ENCODE data around the gene BABAM2.
"Not testable (repeated sequence)": the region's sequence is repeated elsewhere in the genome, so short reads cannot be mapped to it uniquely, and the experiment has no call there.

The BABAM2 gene

GRCh38 chr2:28250006-28250405 is 359.5 kb downstream of the BABAM2 start:
- peak; percentile 82 for DNase-seq (ENCODE audit: low read depth)

DNA sequence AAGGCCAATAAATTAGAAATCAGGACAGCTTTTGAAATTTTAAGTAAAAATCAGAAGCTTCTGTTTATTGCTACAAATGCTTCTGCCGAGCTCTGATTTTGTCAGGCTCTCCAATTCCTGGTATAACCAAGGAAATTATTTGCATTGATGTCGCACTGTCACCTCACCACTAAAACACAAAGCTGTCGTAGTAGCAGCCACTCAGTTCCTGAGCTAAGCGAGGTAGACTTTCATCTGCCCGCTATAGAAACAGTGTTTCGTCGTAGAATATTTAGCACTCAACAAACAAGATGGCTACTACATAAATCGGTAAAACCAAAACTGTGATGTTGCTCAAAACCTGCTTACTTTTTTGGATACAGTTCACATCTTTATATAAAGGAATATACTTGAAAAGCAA is 360.8 kb downstream of the BABAM2 start:
- DNase-seq (ENCODE audit: low read depth): no peak

GRCh38 chr2:28252311-28252710 is 361.8 kb downstream of the BABAM2 start:
- no peak for DNase-seq (ENCODE audit: low read depth)

DNA sequence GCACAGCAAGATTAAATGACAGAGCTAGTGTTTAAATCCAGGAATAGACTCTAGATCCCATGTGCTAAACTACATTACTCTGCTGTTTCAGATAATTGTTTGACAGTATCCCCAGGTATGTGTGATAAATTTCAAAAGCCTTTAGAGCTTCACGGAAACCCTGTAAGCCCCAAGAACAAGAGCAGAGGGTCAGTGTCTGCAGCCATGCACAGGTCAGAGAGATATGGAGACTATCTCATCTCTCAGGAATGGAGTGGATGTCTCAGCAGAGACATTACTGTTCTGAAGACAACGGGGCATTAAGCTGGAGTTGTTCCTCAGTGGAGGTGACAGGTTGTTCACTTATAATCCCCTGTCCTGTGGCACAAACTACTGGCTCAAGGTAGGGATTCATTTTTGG is 363.0 kb downstream of the BABAM2 start:
- DNase-seq (ENCODE audit: low read depth): no peak

DNA sequence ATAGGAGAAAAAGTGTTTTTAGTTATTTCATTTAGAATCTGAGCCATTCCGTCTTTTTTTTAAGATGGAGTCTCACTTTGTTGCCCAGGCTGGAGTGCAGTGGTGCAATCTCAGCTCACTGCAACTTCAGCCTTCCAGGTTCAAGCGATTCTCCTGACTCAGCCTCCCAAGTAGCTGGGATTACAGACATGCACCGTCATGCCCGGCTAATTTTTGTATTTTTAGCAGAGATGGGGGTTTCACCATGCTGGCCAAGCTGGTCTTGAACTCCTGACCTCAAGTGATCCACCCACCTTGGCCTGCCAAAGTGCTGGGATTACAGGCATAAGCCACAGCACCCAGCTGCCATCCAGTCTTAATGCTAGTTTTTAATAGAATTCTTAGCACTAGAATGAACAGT is 364.7 kb downstream of the BABAM2 start:
- not testable (repeated sequence) for DNase-seq (ENCODE audit: low read depth)

DNA sequence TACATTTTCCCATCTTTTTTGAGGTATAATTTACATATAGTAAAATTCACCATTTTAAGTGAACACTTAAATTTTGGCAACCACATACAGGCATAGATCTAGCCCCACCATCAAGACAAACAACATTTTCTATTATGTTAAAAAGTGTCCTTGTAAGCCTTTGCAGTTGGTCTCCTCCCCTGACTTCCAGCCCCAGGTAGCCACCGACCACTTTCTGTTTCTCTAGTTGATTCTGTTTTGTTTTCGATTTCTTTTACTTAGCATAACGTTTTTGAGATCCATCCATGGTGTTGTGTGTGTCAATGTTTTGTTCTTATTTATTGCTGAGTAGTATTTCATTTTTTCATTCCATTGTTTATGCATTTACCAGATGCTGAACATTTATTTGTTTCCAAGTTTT is 366.7 kb downstream of the BABAM2 start:
- DNase-seq (ENCODE audit: low read depth): no peak

DNA sequence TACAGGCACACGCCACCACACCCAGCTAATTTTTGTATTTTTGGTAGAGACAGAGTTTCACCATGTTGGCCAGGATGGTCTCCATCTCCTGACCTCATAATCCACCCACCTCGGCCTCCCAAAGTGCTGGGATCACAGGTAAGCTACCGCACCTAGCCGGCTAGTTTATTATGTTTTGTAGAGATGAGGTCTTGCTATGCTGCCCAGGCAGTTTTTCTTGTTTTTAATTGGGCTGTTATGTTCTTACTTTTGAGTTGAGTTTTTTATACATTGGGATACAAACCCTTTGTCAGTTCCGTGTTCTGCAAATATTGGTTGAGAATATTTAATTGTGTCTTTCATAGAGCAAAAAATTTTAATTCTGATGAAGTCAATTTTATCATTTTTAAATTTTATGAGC is 368.7 kb downstream of the BABAM2 start:
- DNase-seq (ENCODE audit: low read depth): not testable (repeated sequence)

DNA sequence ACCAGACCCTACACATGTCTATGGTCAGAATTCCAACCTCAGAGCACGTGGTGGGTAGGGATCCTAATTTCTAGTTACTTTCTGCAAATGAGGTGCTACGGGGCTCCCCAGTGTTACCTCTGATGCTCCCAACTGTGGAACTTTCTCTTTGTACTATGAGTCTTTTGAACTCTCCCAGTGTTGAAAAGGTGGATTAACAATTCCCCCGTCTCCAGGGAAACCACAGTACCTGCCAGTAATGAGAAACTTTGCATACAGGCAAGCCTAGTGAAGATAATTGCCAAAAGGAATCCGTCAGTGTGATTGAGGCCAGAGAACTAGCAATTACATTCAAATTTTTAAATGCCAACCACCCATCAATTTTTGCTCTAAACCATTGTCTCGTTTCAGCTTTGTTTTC is 373.2 kb downstream of the BABAM2 start:
- DNase-seq (ENCODE audit: low read depth): no peak

DNA sequence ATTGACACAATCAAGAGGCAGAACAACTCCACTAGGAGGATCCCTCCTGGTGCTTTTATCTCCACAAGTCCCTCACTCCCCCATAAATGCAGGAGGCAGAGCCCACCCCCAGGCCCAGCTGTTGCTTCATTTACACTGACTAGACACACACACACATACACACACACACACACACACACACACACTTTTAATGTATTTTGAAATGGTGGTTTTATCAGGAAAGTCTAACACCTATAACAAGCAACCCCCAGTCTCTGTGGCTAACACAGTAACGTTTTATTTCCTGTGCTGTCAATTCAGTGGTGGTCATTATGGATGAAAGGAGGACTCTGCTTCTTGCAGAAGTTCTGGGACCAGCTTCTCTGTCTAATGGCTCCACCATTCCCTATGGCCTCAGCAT is 376.8 kb downstream of the BABAM2 start:
- no peak for DNase-seq (ENCODE audit: low read depth)

DNA sequence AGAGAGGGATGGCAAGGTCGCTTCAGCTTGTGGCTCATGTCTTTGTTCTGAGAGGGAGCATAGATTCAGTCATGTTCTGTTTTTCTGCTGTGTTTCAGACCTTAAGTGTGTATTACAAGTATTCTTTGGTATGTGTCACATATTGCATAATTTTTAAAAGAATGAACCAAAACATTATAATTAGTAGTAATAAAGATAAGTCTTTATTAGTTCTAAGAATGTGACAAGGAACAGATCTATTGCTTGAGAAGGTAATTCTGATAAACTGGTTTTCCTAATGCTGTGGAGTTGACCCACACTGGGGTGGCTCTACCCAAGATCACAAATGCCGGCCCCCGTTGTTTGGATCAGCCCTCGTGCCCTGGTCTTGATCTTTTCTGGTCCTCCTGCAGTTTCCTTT is 377.9 kb downstream of the BABAM2 start:
- DNase-seq (ENCODE audit: low read depth): no peak

DNA sequence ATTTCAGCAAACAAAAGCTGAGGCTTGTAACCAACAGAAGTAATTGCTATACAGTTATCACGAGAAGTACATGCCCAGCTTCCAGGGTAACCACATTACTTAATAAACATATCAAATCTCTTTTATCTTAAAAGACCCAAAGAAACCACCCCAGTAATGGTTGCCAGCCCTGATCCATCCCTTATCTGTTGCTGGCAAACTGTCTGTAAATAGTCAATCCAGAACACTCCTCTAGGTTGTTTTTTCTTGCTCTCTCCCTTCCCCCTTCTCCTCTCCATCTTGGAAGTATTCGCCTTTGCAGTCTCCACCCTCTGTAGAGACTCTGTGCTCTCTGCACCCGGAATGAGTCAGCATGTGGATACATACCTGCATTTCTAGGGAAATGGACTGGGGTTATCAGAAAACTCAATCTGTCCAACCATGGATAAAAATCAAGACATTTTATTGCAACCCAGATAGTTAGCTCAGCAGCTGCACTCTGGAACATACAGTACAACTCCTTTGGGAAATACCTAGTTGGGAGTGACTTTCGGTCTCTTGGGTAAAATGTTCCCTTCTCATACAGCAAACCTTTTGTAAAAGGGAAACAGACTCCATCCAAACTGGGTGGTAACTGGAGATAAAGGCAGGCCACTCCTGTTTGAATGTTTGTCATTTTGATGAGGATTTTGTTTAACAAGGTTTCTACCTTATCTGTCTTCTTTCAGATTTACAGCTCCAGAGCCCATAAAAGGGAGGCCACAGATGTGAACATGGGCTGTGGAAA is 378.7 kb downstream of the BABAM2 start:
- DNase-seq (ENCODE audit: low read depth): no peak

DNA sequence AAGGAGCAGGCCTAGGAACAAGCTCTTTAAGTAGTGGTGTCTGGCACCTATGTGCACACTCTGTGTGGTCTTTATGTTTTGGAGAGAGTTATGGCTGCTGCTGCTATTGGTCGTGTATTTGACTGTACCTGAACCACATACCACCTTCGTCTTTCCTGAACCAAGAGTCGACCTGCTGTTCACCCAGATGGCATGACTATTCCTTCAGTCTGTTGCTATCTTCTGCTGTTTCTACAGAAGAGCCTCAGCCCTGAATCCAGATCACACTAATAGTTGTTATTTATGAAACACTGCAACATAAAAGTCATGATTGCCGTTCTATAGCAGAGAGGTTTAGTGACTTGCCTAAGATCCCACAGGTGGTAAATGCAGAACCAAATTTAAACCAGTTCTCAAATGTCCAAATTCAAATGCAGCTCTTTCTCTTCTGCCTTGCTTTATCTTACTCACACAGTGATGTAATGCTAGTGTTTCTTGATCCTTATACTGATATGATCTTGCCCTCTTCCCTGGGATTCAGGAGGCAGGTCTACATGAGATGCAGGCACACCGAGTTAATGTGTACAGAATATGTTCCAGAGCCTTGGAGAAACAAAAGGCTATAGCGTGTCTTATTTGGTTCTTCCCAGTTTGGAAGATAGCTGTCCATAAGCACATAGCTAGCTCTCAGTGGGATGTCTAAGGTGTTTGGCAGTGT is 380.1 kb downstream of the BABAM2 start:
- no peak for DNase-seq (ENCODE audit: low read depth)

DNA sequence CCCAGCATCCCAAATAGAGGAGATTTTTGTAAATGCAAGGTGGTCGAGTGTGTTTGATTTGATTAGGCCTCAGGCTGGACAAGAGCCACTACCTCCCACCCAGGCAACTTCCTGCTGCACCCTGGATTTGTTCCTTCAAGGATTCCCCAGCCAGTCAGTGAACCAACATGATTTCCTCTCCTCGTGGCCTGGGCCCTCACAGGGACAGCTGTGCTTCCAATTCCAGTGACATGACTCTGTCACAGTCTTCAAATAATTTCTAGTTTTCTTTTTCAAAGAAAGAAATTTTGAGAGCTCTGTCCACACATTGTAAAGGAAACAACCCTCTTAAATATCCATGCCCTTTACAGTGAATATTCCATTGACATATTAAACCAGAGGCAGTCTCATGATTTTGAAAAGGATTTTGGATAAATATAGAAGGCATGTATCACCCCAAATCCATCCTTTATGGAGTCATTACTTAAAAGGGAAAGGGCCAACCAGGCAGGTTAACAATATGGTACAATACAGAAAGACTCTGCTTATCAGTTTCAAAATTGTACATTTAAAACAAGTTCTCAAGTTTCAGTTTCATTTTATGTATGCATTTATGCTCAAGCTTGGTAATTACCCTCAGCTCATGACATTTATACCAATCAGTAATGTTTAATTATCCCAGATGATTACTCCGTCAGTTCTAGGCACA is 380.8 kb downstream of the BABAM2 start:
- DNase-seq (ENCODE audit: low read depth): no peak

DNA sequence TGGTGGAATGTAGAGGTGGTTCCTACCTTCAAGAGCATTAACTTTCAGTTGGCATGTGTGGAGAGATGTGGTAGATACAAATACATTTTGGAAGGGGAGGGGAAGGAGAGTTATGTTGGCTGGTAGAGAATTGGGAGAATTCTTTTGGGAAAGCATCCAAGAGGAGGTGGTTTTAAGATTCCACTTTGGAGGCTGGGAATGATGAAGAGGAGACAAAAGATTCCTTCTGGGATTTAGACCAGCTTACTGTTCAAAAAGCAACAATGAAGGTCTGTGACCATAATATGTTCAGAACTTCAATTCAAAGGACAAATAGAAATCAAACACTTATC is 381.4 kb downstream of the BABAM2 start:
- no peak for DNase-seq (ENCODE audit: low read depth)

DNA sequence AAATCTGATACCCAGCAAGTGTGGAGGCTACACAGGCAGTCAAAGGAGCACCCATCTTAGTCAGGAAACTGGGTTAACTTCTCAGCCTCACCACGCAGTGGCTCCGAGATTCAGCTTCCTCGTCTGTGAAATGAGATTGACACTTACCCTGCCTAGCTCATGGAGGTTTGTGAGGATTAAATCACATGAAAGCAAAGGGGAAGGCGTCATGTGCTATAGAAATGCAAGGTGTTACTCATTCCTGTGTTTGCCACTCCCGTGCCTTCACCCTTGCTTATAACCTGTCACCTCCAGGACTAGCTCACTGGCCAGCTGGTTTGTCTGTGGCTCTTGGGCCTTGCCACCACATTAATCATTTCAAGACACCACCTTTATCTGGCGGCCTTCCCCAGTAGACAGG is 383.2 kb downstream of the BABAM2 start:
- no peak for DNase-seq (ENCODE audit: low read depth)

DNA sequence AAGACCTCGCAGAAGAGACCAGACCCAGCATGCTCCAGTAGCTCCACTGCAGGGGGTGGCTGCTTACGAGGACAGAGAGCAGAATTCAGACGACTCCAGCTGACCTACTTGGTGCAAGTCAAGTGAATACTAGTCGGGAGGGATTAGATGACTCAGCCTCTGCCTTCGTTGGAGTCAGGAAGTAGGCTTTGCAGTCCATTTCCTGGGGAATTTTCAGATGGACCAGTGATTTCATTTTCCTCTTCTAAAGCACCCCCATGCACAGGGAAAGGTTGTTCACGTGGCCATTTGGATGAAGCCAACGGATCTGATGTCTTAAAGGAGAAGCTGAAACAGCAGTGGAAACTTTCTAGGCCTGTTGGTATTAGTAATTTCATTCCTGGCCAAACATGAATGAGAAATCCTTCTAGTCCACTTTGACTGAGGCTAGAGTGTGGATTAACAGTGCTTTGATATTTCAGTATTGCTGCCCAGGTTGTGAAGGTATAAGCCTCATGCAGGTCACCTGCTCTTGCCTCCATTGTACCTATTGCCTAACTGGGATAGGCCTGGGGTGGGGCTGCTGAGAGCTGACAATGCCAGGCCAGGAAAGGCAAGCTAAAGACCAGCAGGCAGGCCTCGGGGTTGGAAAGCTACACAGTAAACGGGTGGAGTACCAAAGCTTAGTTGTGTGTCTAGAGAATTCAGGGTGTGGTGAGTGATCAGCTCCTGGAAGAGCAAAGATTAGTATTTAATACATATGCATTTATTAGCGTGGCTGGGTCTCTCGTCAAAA is 384.6 kb downstream of the BABAM2 start:
- DNase-seq (ENCODE audit: low read depth): peak; percentile 99

DNA sequence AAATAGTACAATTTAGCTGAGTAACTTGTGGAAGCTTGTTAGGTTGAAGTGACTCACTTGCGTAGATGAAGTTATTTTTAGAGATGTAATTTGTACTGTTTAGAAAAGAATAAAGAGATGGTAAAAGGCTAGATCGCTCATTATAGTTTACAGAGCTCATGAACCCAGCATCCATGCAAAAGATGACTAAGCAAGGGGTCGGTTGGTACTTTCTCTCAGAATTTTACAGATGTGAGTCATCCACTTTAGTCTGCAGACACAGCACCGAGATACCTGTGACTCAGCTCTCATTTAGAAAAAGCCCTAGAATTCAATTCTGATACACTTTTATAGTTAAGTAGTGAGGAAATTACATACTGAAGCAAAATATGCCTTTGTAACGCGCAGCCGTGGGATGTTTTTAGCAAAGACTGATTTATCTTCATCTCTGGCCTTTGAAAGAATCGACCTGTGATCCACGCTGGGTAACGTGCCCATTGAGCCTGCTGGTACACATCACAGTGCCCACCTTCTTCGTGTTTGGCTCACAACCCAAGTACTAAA is 385.6 kb downstream of the BABAM2 start:
- peak; percentile 97 for DNase-seq (ENCODE audit: low read depth)

- DNase-seq (ENCODE audit: low read depth): no peak
These were observed 386.3 kb downstream of the BABAM2 start for GRCh38 chr2:28276807-28277206.

DNA sequence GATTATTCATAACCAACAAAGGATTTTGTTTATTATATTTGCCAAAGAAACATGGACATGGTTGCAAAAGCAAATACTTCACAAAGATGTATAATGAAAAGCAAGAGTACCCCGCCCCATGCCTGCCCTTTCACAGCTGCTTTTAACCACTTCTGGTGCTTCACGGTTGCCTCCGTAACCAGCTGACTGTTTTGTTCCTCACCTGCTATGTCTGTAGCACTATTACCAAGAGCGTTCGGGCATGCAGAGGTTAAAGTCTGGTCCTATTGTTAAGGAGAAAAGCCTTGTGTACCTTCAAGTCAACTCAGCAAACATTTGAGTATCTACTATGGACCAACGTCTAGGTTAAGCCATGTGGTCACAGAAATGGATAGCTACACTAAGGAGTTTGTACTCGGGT is 386.9 kb downstream of the BABAM2 start:
- DNase-seq (ENCODE audit: low read depth): no peak

GRCh38 chr2:28279371-28279770 is 388.8 kb downstream of the BABAM2 start:
- DNase-seq (ENCODE audit: low read depth): no peak

GRCh38 chr2:28280619-28281018 is 390.1 kb downstream of the BABAM2 start:
- DNase-seq (ENCODE audit: low read depth): no peak

DNA sequence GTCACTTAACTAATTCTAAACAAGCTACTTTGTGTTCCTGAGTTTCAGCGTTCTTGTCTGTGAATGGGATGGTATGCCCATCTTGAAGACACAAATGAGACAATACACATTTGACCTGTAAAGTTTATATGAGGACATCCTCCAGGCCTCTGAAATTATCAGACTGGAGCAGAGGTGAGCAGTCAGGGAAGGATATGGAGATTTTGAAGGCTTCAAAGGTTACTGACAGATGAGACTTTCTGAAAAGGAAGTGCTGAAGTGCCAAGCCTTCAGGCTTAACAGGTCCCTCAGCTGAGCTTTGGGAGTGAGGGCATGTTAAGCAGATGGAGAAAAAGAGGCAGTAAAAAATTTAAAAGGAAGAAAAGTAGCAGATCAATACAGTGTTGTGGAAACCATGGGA is 391.2 kb downstream of the BABAM2 start:
- DNase-seq (ENCODE audit: low read depth): no peak
